Gastrocnemius medialis (tissue), 4 donors: ENCODE results near the gene CCDC188. TPM values are rescaled to one million over a fixed set of nuclear protein-coding genes. Genes with fewer than 3 reads are reported as not detected.

Experiments
- ATAC-seq, 2 donors: fragments of 150-250 bp; one replicate each; pipeline ENCODE4 v1.9.1; 2016
- DNase-seq, 2 donors: peaks; one replicate each; pipeline ENCODE4 v3.0.0-alpha.2; 2019
- H3K27ac ChIP-seq, 4 donors: fragments of 200-600 bp; sonication (generic); 1 replicate in 1 of 4; 2 replicates in 3 of 4; pipeline ENCODE4 v1.5.1; 2016 to 2018; ENCODE audit warnings: mild to moderate bottlenecking in 2 of 4, moderate library complexity in 1 of 4
- H3K27me3 ChIP-seq, 3 donors: fragments of 200-600 bp; sonication (generic) in 2 of 3; 1 replicate in 1 of 3; 2 replicates in 2 of 3; pipeline versions ENCODE4 v1.5.1 to v1.6.0; 2016 to 2019; ENCODE audit warnings: mild to moderate bottlenecking in 1 of 3, moderate library complexity in 1 of 3
- H3K36me3 ChIP-seq, 2 donors: fragments of 200-600 bp; sonication (generic) in 1 of 2; one replicate each; pipeline ENCODE4 v1.5.1; 2017 to 2018
- H3K4me1 ChIP-seq, 2 donors: fragments of 200-600 bp; sonication (generic) in 1 of 2; one replicate each; pipeline ENCODE4 v1.5.1; 2016 to 2017; ENCODE audit warnings: mild to moderate bottlenecking in 2 of 2
- H3K4me3 ChIP-seq, 4 donors: fragments of 200-600 bp; sonication (generic) in 3 of 4; 1 replicate in 1 of 4; 2 replicates in 3 of 4; pipeline ENCODE4 v1.5.1; 2016 to 2019; ENCODE audit warnings: mild to moderate bottlenecking in 2 of 4
- H3K9me3 ChIP-seq, 3 donors: fragments of 200-600 bp; sonication (generic) in 2 of 3; 1 replicate in 1 of 3; 2 replicates in 2 of 3; pipeline ENCODE4 v1.5.1; 2016 to 2019
- CTCF ChIP-seq, 5 experiments: fragments of 450-650 bp in 3 of 5; fragments of 200-600 bp in 2 of 5; sonication (generic) in 2 of 5; IDR thresholded peaks in 4 of 5; conservative IDR thresholded peaks in 1 of 5; 1 replicate in 4 of 5; 2 replicates in 1 of 5; pipeline ENCODE4 v1.5.1; 2016 to 2019; ENCODE audit warnings: antibody characterized with exemption in 5 of 5, mild to moderate bottlenecking in 3 of 5, moderate library complexity in 3 of 5
- POLR2A ChIP-seq, 2 donors: fragments of 450-650 bp; IDR thresholded peaks; one replicate each; pipeline ENCODE4 v1.6.1; 2017; ENCODE audit warnings: antibody characterized with exemption in 2 of 2, mild to moderate bottlenecking in 2 of 2, moderate library complexity in 2 of 2
- in situ Hi-C, 4 donors: fragments of 200-750 bp; cut with MboI; loops; one replicate each; pipeline versions ENCODE4 v1.15.0 to v1.8.0; 2017; ENCODE audit warnings: low sequenced_read_pairs in 4 of 4
- intact Hi-C: fragments of 100-400 bp; cut with DNase I; formaldehyde crosslinking; loops from one replicate; pipeline ENCODE4 v1.15.1; 2023; ENCODE audit warnings: low total_unique reads
- total RNA-seq, 4 donors: library from RNA; depleted of rRNA; stranded (reverse); fragments of >200 nt; gene quantifications; one replicate each; pipeline versions ENCODE4 v1.1.0 to v1.2.3, GENCODE V29; 2016

CCDC188 gene
- total RNA-seq, 4 donors from 2014 or later: 0.82 to 3.5 TPM; not detected in 2

GRCh38 chr22:20197407-20198030, 46.7 kb upstream of the CCDC188 start:
- DNase-seq: no peak
- no peak overlapping the region for H3K27ac ChIP-seq
- no peaks in the 10 kb centered on the region for H3K27me3 ChIP-seq
- H3K4me1 ChIP-seq: no peaks in the 10 kb centered on the region
- H3K36me3 ChIP-seq: no peaks in the 10 kb centered on the region
- no peak for TF ChIP-seq CTCF (IDR thresholded peaks at IDR 0.05 in 4 of 5, conservative IDR thresholded peaks at IDR 0.05 in 1 of 5)
- in situ Hi-C loops: no loop called here
- no peaks in the 10 kb centered on the region for H3K9me3 ChIP-seq
- H3K4me3 ChIP-seq: no peak overlapping the region
- intact Hi-C loops: no loop called here
- no peak for ATAC-seq

DNA sequence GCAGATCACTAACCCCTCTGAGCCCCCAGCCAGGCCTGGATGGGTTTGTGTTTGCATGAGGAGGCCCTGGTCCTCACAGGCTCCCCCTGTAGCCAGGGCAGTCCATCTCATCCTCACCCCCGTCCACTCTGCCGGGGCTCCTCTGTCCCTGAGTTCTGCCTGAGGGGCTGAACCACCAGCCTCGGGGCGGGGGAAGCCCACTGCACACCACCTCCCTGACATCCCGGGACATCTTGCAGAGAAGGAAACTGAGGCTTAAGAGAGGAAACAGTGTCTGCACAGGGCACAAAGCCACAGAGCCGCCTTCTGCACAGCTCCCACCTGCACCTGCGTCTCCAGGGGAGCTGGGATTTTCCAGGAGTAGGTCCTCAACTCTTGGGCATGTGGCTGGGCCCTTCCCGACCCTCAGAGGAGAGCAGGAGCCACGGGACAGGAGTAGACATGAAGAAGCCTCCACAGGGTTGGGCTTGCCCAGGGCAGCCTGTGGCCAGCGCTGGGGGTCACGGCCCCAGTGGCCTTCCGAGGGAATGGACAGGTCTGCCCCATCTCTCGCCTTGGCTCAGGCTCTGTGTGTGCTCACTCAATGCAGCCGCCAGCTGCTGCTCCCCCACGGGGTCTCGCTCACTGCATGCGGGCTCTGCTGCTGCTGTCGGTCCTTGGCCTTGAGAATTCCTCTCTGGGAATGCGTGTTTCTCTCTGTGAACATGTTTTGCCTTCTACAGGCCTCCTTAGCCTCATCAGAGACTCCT, 45.4 kb upstream of the CCDC188 start:
- no peak for ATAC-seq
- TF ChIP-seq POLR2A (IDR thresholded peaks at IDR 0.05) (no peak), CTCF (IDR thresholded peaks at IDR 0.05 in 4 of 5, conservative IDR thresholded peaks at IDR 0.05 in 1 of 5) (no peak)
- in situ Hi-C loops: no loop called here
- Histone ChIP-seq H3K27me3 (no peaks in the 10 kb centered on the region), H3K4me3 (no peak overlapping the region), H3K27ac (no peak overlapping the region), H3K9me3 (no peaks in the 10 kb centered on the region), H3K36me3 (no peaks in the 10 kb centered on the region), H3K4me1 (no peaks in the 10 kb centered on the region)
- intact Hi-C loops: no loop called here
- DNase-seq: no peak

- TF ChIP-seq POLR2A (IDR thresholded peaks at IDR 0.05): no peak
- no peak for TF ChIP-seq CTCF (IDR thresholded peaks at IDR 0.05 in 4 of 5, conservative IDR thresholded peaks at IDR 0.05 in 1 of 5)
- Histone ChIP-seq H3K36me3 (no peaks in the 10 kb centered on the region), H3K9me3 (no peaks in the 10 kb centered on the region), H3K4me1 (no peaks in the 10 kb centered on the region), H3K27ac (no peak overlapping the region), H3K27me3 (no peaks in the 10 kb centered on the region), H3K4me3 (no peak overlapping the region)
- in situ Hi-C loops (no loop called here), intact Hi-C loops (loop anchor here (2.0 kb wide), 1 partner anchor 58 kb away; no protein-coding TSS in a partner anchor)
- ATAC-seq (no peak), DNase-seq (no peak)
Observed at GRCh38 chr22:20194681-20195593, 44.1 kb upstream of the CCDC188 start.

DNA sequence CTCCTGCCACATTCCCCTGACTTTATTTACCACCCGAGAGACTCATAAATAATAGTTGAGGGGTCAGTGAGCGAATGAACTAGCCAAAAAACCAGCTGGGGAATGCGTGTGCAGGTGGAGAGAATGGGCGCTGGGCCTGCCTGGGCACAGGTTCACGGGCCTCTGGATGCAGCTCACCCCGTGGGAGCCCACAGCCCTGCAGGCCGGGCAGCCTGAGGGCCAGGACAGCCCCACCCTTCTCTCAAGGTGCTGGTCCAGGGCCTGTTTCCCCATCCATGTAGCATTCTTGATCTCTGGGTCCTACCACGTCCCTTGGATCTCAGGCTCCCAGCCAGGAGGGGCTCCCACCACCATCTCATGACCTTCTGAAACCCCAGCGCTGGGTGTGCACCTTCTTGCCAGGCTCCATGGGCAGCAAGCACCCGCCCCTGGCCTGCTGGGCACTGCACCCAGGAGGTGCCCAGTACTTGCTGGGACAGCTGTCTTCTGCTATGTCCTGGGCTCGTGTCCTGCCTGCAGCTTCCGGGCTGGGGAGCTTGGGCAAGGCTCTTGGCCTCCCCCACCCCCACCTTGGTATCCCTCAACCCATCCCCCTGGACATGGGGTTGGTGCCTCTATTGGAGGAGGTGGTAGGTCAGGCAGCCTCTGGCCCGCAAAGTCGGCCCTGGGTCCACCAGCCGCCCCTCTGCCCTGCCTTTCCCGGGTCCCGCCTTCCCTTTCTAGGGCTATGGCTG, 43.1 kb upstream of the CCDC188 start:
- Histone ChIP-seq H3K9me3 (no peaks in the 10 kb centered on the region), H3K27me3 (no peaks in the 10 kb centered on the region), H3K4me1 (no peaks in the 10 kb centered on the region), H3K4me3 (no peak overlapping the region), H3K27ac (no peak overlapping the region), H3K36me3 (no peaks in the 10 kb centered on the region)
- intact Hi-C loops (loop anchor here (2.0 kb wide), 1 partner anchor 59 kb away; no protein-coding TSS in a partner anchor), in situ Hi-C loops (no loop called here)
- ATAC-seq (no peak), DNase-seq (no peak)
- TF ChIP-seq POLR2A (IDR thresholded peaks at IDR 0.05) (no peak), CTCF (IDR thresholded peaks at IDR 0.05 in 4 of 5, conservative IDR thresholded peaks at IDR 0.05 in 1 of 5) (no peak)
